Stomach (tissue), 4 donors: ENCODE measurements around the gene COL19A1.

ENCODE experiments used
- EP300 ChIP-seq: sonication (generic); formaldehyde crosslinking; IDR thresholded peaks from one replicate; pipeline ENCODE4 v1.6.1; 2017; ENCODE audit warnings: antibody characterized with exemption
- TF ChIP-seq, protein P1 (sequence below), 7 experiments: fragments of 450-650 bp in 4 of 7; fragments of 200-600 bp in 3 of 7; sonication (generic) in 3 of 7; IDR thresholded peaks; one replicate each; pipeline ENCODE4 v1.5.1; 2016 to 2019; ENCODE audit warnings: antibody characterized with exemption in 7 of 7, control low read depth in 2 of 7, mild to moderate bottlenecking in 1 of 7

DNA sequence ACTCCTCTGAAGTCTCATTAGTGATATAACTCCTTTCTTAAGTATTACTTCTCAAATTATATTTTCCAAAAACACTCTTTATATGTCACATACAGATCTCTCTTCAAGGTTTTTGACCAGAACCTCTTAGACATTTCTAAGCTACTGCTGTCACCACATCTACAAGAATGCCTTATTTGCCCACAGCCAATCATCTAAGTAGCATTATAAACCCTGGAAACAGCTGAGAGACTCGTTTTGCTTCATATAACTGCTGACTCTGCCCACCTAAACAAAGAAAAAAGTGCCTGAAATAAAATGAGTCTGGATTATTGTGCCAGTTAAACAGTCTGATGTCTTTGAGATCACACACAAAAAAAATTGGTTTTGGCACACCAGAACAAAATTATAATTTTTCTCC, 270.6 kb downstream of the COL19A1 start:
- no peak for TF ChIP-seq EP300
- TF ChIP-seq, protein P1, sequence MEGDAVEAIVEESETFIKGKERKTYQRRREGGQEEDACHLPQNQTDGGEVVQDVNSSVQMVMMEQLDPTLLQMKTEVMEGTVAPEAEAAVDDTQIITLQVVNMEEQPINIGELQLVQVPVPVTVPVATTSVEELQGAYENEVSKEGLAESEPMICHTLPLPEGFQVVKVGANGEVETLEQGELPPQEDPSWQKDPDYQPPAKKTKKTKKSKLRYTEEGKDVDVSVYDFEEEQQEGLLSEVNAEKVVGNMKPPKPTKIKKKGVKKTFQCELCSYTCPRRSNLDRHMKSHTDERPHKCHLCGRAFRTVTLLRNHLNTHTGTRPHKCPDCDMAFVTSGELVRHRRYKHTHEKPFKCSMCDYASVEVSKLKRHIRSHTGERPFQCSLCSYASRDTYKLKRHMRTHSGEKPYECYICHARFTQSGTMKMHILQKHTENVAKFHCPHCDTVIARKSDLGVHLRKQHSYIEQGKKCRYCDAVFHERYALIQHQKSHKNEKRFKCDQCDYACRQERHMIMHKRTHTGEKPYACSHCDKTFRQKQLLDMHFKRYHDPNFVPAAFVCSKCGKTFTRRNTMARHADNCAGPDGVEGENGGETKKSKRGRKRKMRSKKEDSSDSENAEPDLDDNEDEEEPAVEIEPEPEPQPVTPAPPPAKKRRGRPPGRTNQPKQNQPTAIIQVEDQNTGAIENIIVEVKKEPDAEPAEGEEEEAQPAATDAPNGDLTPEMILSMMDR (IDR thresholded peaks at IDR 0.05), result no peak
